A549 (cell line): ENCODE measurements around the gene C10orf90. TPM values are rescaled to one million over a fixed set of nuclear protein-coding genes. Genes with fewer than 3 reads are reported as not detected.

Source experiments
- ATAC-seq, 2 experiments: fragments of 200-7000 bp in 1 of 2; fragments of >200 bp in 1 of 2; cut with Nextera tagmentation in 1 of 2; cut with Tn5 transposase in 1 of 2; 3 replicates each; pipeline versions ENCODE4 v1.8.0 to v1.9.1; 2018 to 2020; ENCODE audit warnings: mild to moderate bottlenecking in 1 of 2, moderate library complexity in 1 of 2
- CTCF ChIA-PET: fragments of 300-600 bp; sonication (Branson Sonifier 250); formaldehyde crosslinking; extraction: SDS; loops from one replicate; lab custom pipeline; 2021; ENCODE audit warnings: antibody characterized with exemption, inconsistent platforms; lab: Yijun Ruan, JAX
- POLR2A ChIA-PET: fragments of 350-600 bp; formaldehyde crosslinking; extraction: SDS; loops from one replicate; lab custom pipeline; 2021; ENCODE audit warnings: antibody characterized with exemption, inconsistent platforms; lab: Yijun Ruan, JAX
- DNase-seq, 2 experiments: peaks; one replicate each; pipeline versions ENCODE4 v3.0.0 to v3.0.0-alpha.2; 2011 to 2016; ENCODE audit warnings: low read depth in 1 of 2, low spot score in 1 of 2
- FAIRE-seq: peaks from 2 replicates; lab custom pipeline; 2011; peaks lifted over from hg19 to GRCh38; lab: Jason Lieb, UNC
- H3K27ac ChIP-seq, 2 experiments: fragments of >200 bp; sonication (Bioruptor Twin); formaldehyde crosslinking; 3 replicates each; pipeline ENCODE4 v1.5.1; 2016 to 2017
- H3K4me1 ChIP-seq: fragments of >200 bp; sonication (Bioruptor Twin); formaldehyde crosslinking; 3 replicates; pipeline ENCODE4 v1.6.1; 2016
- H3K4me2 ChIP-seq: fragments of >200 bp; sonication (Bioruptor Twin); formaldehyde crosslinking; 3 replicates; pipeline ENCODE4 v1.6.1; 2016
- H3K4me3 ChIP-seq: fragments of >200 bp; sonication (Bioruptor Twin); formaldehyde crosslinking; 3 replicates; pipeline ENCODE4 v1.5.1; 2016
- H3K9me3 ChIP-seq: fragments of >200 bp; sonication (Bioruptor Twin); formaldehyde crosslinking; 3 replicates; pipeline ENCODE4 v1.6.1; 2016
- BCL3 ChIP-seq: fragments of >200 bp; sonication (Bioruptor Twin); formaldehyde crosslinking; IDR thresholded peaks from 3 replicates; pipeline ENCODE4 v1.6.1; 2016
- BHLHE40 ChIP-seq: IDR thresholded peaks from 2 replicates; pipeline ENCODE4 v1.6.1; 2012; ENCODE audit warnings: low read depth, low read length, inconsistent platforms
- CBX2 ChIP-seq: fragments of 200-600 bp; sonication (generic); IDR thresholded peaks from 2 replicates; pipeline ENCODE4 v1.6.1; 2016; ENCODE audit warnings: low read depth, mild to moderate bottlenecking, borderline replicate concordance
- CHD4 ChIP-seq: fragments of 200-600 bp; sonication (generic); IDR thresholded peaks from 2 replicates; pipeline ENCODE4 v1.6.1; 2016; ENCODE audit warnings: antibody characterized with exemption, mild to moderate bottlenecking, borderline replicate concordance
- FOSL2 ChIP-seq, 2 experiments: fragments of 450-650 bp in 1 of 2; fragments of >200 bp in 1 of 2; sonication (Bioruptor Twin) in 1 of 2; formaldehyde crosslinking; IDR thresholded peaks; 2 replicates each; pipeline versions ENCODE4 v1.5.0 to v1.6.1; 2016 to 2020; ENCODE audit warnings: mild to moderate bottlenecking in 1 of 2, moderate library complexity in 1 of 2
- GATA3 ChIP-seq: IDR thresholded peaks from 2 replicates; pipeline ENCODE4 v1.6.1; 2012; ENCODE audit warnings: borderline replicate concordance
- HEYL ChIP-seq: fragments of 250-450 bp; sonication (Bioruptor Pico); IDR thresholded peaks from 2 replicates; pipeline ENCODE4 v1.8.0; 2021; ENCODE audit warnings: mild to moderate bottlenecking, moderate library complexity
- HOXB5 ChIP-seq: fragments of 250-450 bp; sonication (Bioruptor Pico); IDR thresholded peaks from 2 replicates; pipeline ENCODE4 v1.5.0; 2020; ENCODE audit warnings: mild to moderate bottlenecking, moderate library complexity
- MYC ChIP-seq: IDR thresholded peaks from 2 replicates; pipeline ENCODE4 v1.6.1; 2012; ENCODE audit warnings: mild to moderate bottlenecking, inconsistent platforms, low read length, improper control_type of control experiment, borderline replicate concordance
- PHF8 ChIP-seq: fragments of 200-600 bp; sonication (generic); IDR thresholded peaks from 2 replicates; pipeline ENCODE4 v1.6.1; 2016; ENCODE audit warnings: low read depth, mild to moderate bottlenecking, antibody characterized with exemption, moderate library complexity, borderline replicate concordance
- POLR2A ChIP-seq: IDR thresholded peaks from 2 replicates; pipeline ENCODE4 v1.6.1; 2012; ENCODE audit warnings: mild to moderate bottlenecking, low read length
- RAD21 ChIP-seq, 2 experiments: fragments of >200 bp in 1 of 2; sonication (Bioruptor Twin) in 1 of 2; formaldehyde crosslinking in 1 of 2; IDR thresholded peaks in 1 of 2; conservative IDR thresholded peaks in 1 of 2; 2 replicates in 1 of 2; 3 replicates in 1 of 2; pipeline ENCODE4 v1.6.1; 2012 to 2018; ENCODE audit warnings: inconsistent platforms in 1 of 2
- RARB ChIP-seq: fragments of 250-450 bp; sonication (Bioruptor Pico); IDR thresholded peaks from 2 replicates; pipeline ENCODE4 v1.8.0; 2021; ENCODE audit warnings: mild to moderate bottlenecking, moderate library complexity
- RFX5 ChIP-seq: fragments of 450-650 bp; IDR thresholded peaks from 2 replicates; pipeline ENCODE4 v1.7.1; 2014; ENCODE audit warnings: antibody characterized with exemption, mild to moderate bottlenecking, moderate library complexity
- RNF2 ChIP-seq: fragments of 200-600 bp; sonication (generic); IDR thresholded peaks from 2 replicates; pipeline ENCODE4 v1.6.1; 2016; ENCODE audit warnings: low read depth, mild to moderate bottlenecking, antibody characterized with exemption, moderate library complexity, borderline replicate concordance
- TP53 ChIP-seq: fragments of 250-450 bp; sonication (Bioruptor Pico); IDR thresholded peaks from 2 replicates; pipeline ENCODE4 v1.5.0; 2021; ENCODE audit warnings: mild to moderate bottlenecking, moderate library complexity
- ZC3H11A ChIP-seq: fragments of 450-650 bp; IDR thresholded peaks from 2 replicates; pipeline ENCODE4 v1.6.1; 2014; ENCODE audit warnings: antibody characterized with exemption, mild to moderate bottlenecking
- ZFP36 ChIP-seq: fragments of 450-650 bp; IDR thresholded peaks from 2 replicates; pipeline ENCODE4 v1.6.1; 2014; ENCODE audit warnings: borderline replicate concordance; ENCODE audit not compliant: partially characterized antibody
- WGBS: methylation state at CpG from one replicate; pipeline ENCODE4 v1.1.6; 2017; ENCODE audit errors: missing lambda C conversion rate; 5-methylcytosine and 5-hydroxymethylcytosine counted together
- polyA plus RNA-seq, 4 experiments: library from polyadenylated mRNA; depleted of rRNA in 3 of 4; stranded (reverse); fragments of >200 nt; fragmentation: RNase III in 1 of 4; extraction: RNeasy Plus Mini Kit Qiagen cat#74134 plus additional on column Dnase treatment in 1 of 4; gene quantifications; 2 replicates in 3 of 4; 3 replicates in 1 of 4; pipeline ENCODE4 v1.2.3, GENCODE V29; 2011 to 2017
- TF ChIP-seq, protein P1 (sequence below): fragments of 200-600 bp; sonication (generic); IDR thresholded peaks from 2 replicates; pipeline ENCODE4 v1.6.1; 2016; ENCODE audit warnings: antibody characterized with exemption, mild to moderate bottlenecking, moderate library complexity
- TF ChIP-seq, protein P2 (sequence below): fragments of 150-350 bp; IDR thresholded peaks from 2 replicates; pipeline ENCODE4 v1.6.1; 2014; ENCODE audit warnings: low read depth, mild to moderate bottlenecking, low read length

C10orf90 gene
- polyA plus RNA-seq, 2 of the 4 experiments (the other 2 are of a cell fraction): 0.70 to 2.0 TPM

GRCh38 chr10:126434235-126434634 is 236.3 kb downstream of the C10orf90 start:
- POLR2A ChIA-PET: no interaction called here
- WGBS: 39% methylated on average over 5 of the region's 5 CpGs
- no peak overlapping the region for H3K4me3 ChIP-seq
- no peak for TF ChIP-seq BCL3
- no peak for TF ChIP-seq PHF8
- no peak for TF ChIP-seq BHLHE40
- TF ChIP-seq RNF2: no peak
- no peak for TF ChIP-seq ZFP36
- no peak for TF ChIP-seq CHD4
- no peak for TF ChIP-seq RFX5
- TF ChIP-seq ZC3H11A: no peak
- TF ChIP-seq, all 56 proteins: peak for 0
- DNase-seq (no peak), FAIRE-seq (no peak), ATAC-seq (no peak)
- CTCF ChIA-PET: interaction anchor here (1.3 kb wide), 1 partner anchor 70 kb away, joined by 4 read pairs; no protein-coding TSS in a partner anchor
- no peaks in the 10 kb centered on the region for H3K9me3 ChIP-seq
- H3K27ac ChIP-seq: no peak overlapping the region
- no peak overlapping the region for H3K4me2 ChIP-seq
- H3K4me1 ChIP-seq: 0 out of 3 replicates have a peak, but pooled peaks cover 8% of the 10 kb centered on the region

GRCh38 chr10:126433351-126433750 is 237.1 kb downstream of the C10orf90 start:
- Histone ChIP-seq H3K4me1 (0 out of 3 replicates have a peak, but pooled peaks cover 8% of the 10 kb centered on the region), H3K4me2 (no peak overlapping the region), H3K27ac (peak overlapping the region in 1 of 2 experiments; percentile 5; a peak in 1 of 6 replicates), H3K4me3 (no peak overlapping the region), H3K9me3 (no peaks in the 10 kb centered on the region)
- TF ChIP-seq FOSL2 (IDR thresholded peaks at IDR 0.05) (no peak), FOSL2 (CRISPR knock-in tag; IDR thresholded peaks at IDR 0.05) (peak; percentile 30; the same call in 1 of the 2 replicates), GATA3 (no peak)
- ATAC-seq: no peak; a peak in 1 of 6 replicates
- 48% methylated on average over 5 of the region's 5 CpGs for WGBS
- FAIRE-seq: no peak
- ChIA-PET CTCF (interaction anchor here (1.0 kb wide), 1 partner anchor 70 kb away, joined by 3 read pairs; no protein-coding TSS in a partner anchor), POLR2A (no interaction called here)
- DNase-seq: no peak

GRCh38 chr10:126432507-126432906 is 238.0 kb downstream of the C10orf90 start:
- CTCF ChIA-PET: interaction anchor here (0.9 to 1.4 kb wide), 2 partner anchors 28 to 72 kb away, joined by 3 to 4 read pairs; no protein-coding TSS in a partner anchor
- TF ChIP-seq RAD21 (conservative IDR thresholded peaks at IDR 0.05 in 1 of 2, IDR thresholded peaks at IDR 0.05 in 1 of 2) (no peak), HOXB5 (CRISPR knock-in tag) (no peak), GATA3 (no peak), CBX2 (no peak), POLR2A (no peak), MYC (no peak), TP53 (CRISPR knock-in tag) (no peak), RARB (CRISPR knock-in tag) (no peak), FOSL2 (IDR thresholded peaks at IDR 0.05) (no peak), FOSL2 (CRISPR knock-in tag; IDR thresholded peaks at IDR 0.05) (no peak), HEYL (CRISPR knock-in tag) (no peak)
- TF ChIP-seq, protein P1, sequence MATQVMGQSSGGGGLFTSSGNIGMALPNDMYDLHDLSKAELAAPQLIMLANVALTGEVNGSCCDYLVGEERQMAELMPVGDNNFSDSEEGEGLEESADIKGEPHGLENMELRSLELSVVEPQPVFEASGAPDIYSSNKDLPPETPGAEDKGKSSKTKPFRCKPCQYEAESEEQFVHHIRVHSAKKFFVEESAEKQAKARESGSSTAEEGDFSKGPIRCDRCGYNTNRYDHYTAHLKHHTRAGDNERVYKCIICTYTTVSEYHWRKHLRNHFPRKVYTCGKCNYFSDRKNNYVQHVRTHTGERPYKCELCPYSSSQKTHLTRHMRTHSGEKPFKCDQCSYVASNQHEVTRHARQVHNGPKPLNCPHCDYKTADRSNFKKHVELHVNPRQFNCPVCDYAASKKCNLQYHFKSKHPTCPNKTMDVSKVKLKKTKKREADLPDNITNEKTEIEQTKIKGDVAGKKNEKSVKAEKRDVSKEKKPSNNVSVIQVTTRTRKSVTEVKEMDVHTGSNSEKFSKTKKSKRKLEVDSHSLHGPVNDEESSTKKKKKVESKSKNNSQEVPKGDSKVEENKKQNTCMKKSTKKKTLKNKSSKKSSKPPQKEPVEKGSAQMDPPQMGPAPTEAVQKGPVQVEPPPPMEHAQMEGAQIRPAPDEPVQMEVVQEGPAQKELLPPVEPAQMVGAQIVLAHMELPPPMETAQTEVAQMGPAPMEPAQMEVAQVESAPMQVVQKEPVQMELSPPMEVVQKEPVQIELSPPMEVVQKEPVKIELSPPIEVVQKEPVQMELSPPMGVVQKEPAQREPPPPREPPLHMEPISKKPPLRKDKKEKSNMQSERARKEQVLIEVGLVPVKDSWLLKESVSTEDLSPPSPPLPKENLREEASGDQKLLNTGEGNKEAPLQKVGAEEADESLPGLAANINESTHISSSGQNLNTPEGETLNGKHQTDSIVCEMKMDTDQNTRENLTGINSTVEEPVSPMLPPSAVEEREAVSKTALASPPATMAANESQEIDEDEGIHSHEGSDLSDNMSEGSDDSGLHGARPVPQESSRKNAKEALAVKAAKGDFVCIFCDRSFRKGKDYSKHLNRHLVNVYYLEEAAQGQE: no peak
- TF ChIP-seq, protein P2, sequence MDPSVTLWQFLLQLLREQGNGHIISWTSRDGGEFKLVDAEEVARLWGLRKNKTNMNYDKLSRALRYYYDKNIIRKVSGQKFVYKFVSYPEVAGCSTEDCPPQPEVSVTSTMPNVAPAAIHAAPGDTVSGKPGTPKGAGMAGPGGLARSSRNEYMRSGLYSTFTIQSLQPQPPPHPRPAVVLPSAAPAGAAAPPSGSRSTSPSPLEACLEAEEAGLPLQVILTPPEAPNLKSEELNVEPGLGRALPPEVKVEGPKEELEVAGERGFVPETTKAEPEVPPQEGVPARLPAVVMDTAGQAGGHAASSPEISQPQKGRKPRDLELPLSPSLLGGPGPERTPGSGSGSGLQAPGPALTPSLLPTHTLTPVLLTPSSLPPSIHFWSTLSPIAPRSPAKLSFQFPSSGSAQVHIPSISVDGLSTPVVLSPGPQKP: no peak
- DNase-seq: no peak
- Histone ChIP-seq H3K4me1 (0 out of 3 replicates have a peak, but pooled peaks cover 8% of the 10 kb centered on the region), H3K27ac (no peak overlapping the region), H3K4me3 (no peak overlapping the region), H3K9me3 (no peaks in the 10 kb centered on the region), H3K4me2 (no peak overlapping the region)
- WGBS: 61% methylated on average over 7 of the region's 7 CpGs
- POLR2A ChIA-PET: no interaction called here
- FAIRE-seq: no peak
- no peak for ATAC-seq
